ENCODE results near the gene ACY1. TPM values are rescaled to one million over a fixed set of nuclear protein-coding genes. Genes with fewer than 3 reads are reported as not detected.

Gene ACY1
- total and polyA plus RNA-seq, 8 donors = 8.0 to 60.6 (median 38.3) TPM; not detected in 1

DNA sequence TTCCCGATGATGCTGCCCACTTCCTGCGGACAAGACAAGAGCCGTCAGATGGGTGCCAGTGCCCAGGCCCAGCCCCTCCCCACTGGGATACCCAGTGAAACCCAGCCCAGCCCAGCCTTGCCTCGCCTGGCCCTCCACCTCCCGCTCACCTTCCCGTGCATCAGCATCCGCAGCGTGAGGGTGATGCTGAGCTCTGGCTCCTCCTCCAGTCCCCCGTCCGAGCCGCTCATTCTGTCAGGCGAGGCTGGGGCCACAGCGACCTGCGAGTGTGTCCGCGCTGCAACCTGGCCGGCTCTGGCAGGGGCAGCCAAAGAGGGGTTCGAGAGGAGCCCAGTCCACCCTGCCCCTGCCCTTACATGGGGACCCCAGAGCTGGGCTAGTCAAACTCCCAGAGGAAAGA is 22.3 kb upstream of the ACY1 start:
- Histone ChIP-seq H3K4me3 (no peak overlapping the region), H3K9me3 (no peaks in the 10 kb centered on the region), H3K4me1 (peaks cover 16 to 54% (median 38%) of the 10 kb centered on the region in 4 donors), H3K27me3 (peaks cover 0 to 7% (median 0%) of the 10 kb centered on the region in 3 donors), H3K36me3 (peaks cover 0 to 41% (median 35%) of the 10 kb centered on the region in 4 donors), H3K27ac (no peak overlapping the region)
- DNase-seq = no peak
- intact Hi-C loops (cut with DNase I; ENCODE audit: low total_unique reads) = no loop called here
- 88 to 95% (median 90%) methylated on average over 18 of the region's 18 CpGs for WGBS, 5 donors
- TF ChIP-seq EP300 (IDR thresholded peaks at IDR 0.05) (no peak), POLR2AphosphoS5 (IDR thresholded peaks at IDR 0.05) (no peak), POLR2A (IDR thresholded peaks at IDR 0.05) (no peak)
- TF ChIP-seq, protein P1, sequence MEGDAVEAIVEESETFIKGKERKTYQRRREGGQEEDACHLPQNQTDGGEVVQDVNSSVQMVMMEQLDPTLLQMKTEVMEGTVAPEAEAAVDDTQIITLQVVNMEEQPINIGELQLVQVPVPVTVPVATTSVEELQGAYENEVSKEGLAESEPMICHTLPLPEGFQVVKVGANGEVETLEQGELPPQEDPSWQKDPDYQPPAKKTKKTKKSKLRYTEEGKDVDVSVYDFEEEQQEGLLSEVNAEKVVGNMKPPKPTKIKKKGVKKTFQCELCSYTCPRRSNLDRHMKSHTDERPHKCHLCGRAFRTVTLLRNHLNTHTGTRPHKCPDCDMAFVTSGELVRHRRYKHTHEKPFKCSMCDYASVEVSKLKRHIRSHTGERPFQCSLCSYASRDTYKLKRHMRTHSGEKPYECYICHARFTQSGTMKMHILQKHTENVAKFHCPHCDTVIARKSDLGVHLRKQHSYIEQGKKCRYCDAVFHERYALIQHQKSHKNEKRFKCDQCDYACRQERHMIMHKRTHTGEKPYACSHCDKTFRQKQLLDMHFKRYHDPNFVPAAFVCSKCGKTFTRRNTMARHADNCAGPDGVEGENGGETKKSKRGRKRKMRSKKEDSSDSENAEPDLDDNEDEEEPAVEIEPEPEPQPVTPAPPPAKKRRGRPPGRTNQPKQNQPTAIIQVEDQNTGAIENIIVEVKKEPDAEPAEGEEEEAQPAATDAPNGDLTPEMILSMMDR (IDR thresholded peaks at IDR 0.05) = no peak

DNA sequence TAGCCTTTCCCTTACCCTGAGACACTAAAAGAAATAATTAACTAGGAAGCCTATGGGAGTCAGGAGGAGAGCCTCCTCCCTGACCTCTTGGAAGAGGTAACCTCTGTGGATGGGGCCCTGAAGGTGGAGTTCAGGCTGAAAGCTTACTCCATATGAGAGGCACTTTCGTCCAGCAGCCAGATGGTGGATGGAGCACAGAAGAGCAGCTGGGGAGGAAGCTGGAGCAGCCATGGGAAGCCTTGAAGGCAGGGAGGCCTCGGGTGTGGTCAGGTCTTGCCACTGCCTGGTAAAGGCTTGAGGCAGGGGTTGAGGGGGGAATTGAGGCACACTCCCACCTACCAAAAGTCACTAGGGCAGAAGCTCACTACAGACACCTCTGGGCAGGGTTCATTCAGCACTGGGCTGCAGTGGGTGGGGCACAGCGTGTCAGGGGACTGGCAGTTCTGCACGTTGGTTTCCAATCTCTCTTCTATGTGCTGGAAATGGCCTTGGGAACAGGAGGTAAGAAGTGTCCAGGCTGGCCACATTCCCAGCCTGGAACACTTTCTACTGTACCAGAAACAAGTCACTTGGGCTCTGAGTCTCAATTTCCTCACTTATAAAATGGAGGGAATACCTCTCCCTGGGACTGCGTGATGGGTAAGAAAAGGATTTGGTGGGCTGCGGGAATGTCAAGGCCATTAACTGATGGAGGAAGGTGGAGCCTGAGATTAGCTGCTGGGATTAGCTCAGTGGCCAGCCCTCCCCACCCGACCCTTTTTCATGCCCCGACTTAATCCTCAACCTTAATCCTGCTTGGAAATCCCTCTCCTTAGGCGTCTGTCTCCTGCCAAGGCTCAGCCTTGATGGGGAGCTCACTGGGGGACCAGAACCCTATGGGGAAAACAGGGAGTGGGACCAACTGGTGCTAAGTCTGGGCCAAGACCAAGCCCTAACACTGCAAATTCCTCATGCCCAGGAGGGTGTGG is 21.4 kb upstream of the ACY1 start:
- intact Hi-C loops (cut with DNase I; ENCODE audit: low total_unique reads) = no loop called here

GRCh38 chr3:51962854-51963530 is 20.3 kb upstream of the ACY1 start:
- Histone ChIP-seq H3K36me3 (peaks cover 0 to 33% (median 30%) of the 10 kb centered on the region in 4 donors), H3K27me3 (peaks cover 0 to 5% (median 0%) of the 10 kb centered on the region in 3 donors), H3K9me3 (no peaks in the 10 kb centered on the region), H3K4me1 (peaks cover 19 to 60% (median 43%) of the 10 kb centered on the region in 4 donors), H3K4me3 (no peak overlapping the region), H3K27ac (peak overlapping the region in 3 of 5 donors; percentile 2 to 52 (median 7))
- TF ChIP-seq, protein P1 (IDR thresholded peaks at IDR 0.05) = no peak
- TF ChIP-seq POLR2AphosphoS5 (IDR thresholded peaks at IDR 0.05) (no peak), EP300 (IDR thresholded peaks at IDR 0.05) (no peak)
- intact Hi-C loops (cut with DNase I; ENCODE audit: low total_unique reads) = no loop called here
- peak in 1 of 2 donors; percentile 56 for DNase-seq
- 83 to 89% (median 86%) methylated on average over 3 to 6 of the region's 6 CpGs for WGBS, 5 donors

More for the DNA sequence above, 21.4 kb upstream of the ACY1 start:
- TF ChIP-seq, protein P1 (IDR thresholded peaks at IDR 0.05) = no peak
- TF ChIP-seq POLR2AphosphoS5 (IDR thresholded peaks at IDR 0.05) = no peak
- TF ChIP-seq POLR2A (IDR thresholded peaks at IDR 0.05) = no peak
- TF ChIP-seq EP300 (IDR thresholded peaks at IDR 0.05) = no peak
- DNase-seq = no peak
- Histone ChIP-seq H3K27me3 (no peaks in the 10 kb centered on the region), H3K4me3 (no peak overlapping the region), H3K27ac (peak overlapping the region in 1 of 5 donors; percentile 52), H3K9me3 (no peaks in the 10 kb centered on the region), H3K36me3 (peaks cover 0 to 41% (median 35%) of the 10 kb centered on the region in 4 donors), H3K4me1 (peaks cover 18 to 54% (median 38%) of the 10 kb centered on the region in 4 donors)
- WGBS, 5 donors = 65 to 71% (median 68%) methylated on average over 9 of the region's 9 CpGs

GRCh38 chr3:51963951-51964451 is 19.3 kb upstream of the ACY1 start:
- H3K36me3 ChIP-seq = peaks cover 0 to 23% (median 21%) of the 10 kb centered on the region in 4 donors
- TF ChIP-seq POLR2A (IDR thresholded peaks at IDR 0.05) (no peak), EP300 (IDR thresholded peaks at IDR 0.05) (no peak), POLR2AphosphoS5 (IDR thresholded peaks at IDR 0.05) (no peak)
- TF ChIP-seq, protein P1 (IDR thresholded peaks at IDR 0.05) = no peak
- H3K27ac ChIP-seq = peak overlapping the region in 1 of 5 donors; percentile 52
- peaks cover 25 to 68% (median 53%) of the 10 kb centered on the region in 4 donors for H3K4me1 ChIP-seq
- WGBS, 5 donors = 61 to 74% (median 68%) methylated on average over 7 to 12 of the region's 12 CpGs
- H3K4me3 ChIP-seq = no peak overlapping the region
- H3K27me3 ChIP-seq = peaks cover 0 to 5% (median 0%) of the 10 kb centered on the region in 3 donors
- DNase-seq = no peak
- no peaks in the 10 kb centered on the region for H3K9me3 ChIP-seq
- intact Hi-C loops (cut with DNase I; ENCODE audit: low total_unique reads) = no loop called here
